Activated CD4-positive, CD25-positive, alpha-beta regulatory T cell (primary cell): ENCODE data around the gene SHOC2.

ENCODE experiments used
- DNase-seq, 4 experiments: peaks; one replicate each; lab custom pipeline; 2025; lab: John Stamatoyannopoulos, UW

SHOC2 gene

DNA sequence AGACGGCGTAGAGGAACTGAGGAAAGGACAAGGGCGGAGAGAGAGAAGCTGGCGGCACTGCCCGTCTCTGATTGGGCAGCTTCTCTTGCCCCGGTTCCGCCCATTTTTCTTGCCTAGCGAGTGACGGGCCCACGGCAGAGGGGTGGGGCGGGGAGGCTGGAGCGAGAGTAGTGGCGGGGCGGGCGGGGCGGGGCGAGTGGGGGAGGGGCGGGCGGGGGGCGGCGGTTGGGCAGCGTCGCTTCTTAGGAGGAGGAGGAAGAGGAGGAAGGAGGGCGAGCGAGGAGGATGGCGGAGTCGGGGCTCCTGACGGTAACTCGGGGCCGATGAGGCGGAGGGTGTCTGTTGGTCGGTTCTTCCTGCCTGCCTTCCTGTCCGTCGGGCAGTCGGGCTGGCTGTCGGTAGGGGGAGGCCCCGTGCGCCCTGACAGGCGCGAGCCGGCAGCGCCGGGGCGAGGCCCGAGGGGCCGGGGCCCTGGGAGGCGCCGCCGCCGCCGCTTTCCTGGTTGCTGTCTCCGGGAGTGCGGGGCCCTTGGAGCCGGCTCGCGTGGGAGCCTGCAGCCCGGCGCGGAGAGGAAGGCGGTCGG, at the start of gene SHOC2:
SHOC2 (plus strand) TSS at position 256 of the 583 bp plus-strand sequence. CDS start 44,755 bp downstream, outside the sequence.
- DNase-seq, result peak; percentile 90 to 98 (median 96)

DNA sequence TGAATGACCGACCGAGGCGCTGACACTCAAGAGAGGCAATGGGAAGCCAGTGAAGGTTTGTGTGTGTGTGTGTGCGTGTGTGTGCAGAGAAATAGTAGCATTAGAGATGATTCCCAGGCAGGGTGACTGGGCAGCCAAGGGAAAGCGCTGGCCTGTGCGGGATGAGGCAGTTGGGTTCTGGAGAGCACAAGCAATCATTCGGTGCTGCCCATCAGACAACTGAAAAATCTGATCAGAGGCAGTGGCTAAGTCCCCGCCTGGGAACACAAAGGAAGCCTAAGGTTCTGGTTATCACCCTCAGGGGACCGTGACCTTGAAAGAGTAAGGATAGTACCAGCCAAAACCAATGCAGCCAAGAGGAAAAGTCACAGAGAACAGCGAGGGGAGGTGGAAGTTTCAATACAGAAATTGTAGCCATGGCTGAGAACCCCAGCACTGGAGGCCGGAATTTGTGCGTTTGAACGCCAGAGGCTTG, 48.5 kb upstream of the SHOC2 start:
- DNase-seq, result no peak

GRCh38 chr10:110871298-110872084, 47.9 kb upstream of the SHOC2 start, which contains the start of gene PDCD4:
Gene PDCD4, plus strand, starts transcription at chr10:110871928. Its CDS starts 4,100 bp downstream, at chr10:110876028.
- DNase-seq, result peak; percentile 72 to 90 (median 80)

- peak; percentile 50 to 64 (median 62) for DNase-seq
Measured at GRCh38 chr10:110872145-110872983, 47.0 kb upstream of the SHOC2 start.

DNA sequence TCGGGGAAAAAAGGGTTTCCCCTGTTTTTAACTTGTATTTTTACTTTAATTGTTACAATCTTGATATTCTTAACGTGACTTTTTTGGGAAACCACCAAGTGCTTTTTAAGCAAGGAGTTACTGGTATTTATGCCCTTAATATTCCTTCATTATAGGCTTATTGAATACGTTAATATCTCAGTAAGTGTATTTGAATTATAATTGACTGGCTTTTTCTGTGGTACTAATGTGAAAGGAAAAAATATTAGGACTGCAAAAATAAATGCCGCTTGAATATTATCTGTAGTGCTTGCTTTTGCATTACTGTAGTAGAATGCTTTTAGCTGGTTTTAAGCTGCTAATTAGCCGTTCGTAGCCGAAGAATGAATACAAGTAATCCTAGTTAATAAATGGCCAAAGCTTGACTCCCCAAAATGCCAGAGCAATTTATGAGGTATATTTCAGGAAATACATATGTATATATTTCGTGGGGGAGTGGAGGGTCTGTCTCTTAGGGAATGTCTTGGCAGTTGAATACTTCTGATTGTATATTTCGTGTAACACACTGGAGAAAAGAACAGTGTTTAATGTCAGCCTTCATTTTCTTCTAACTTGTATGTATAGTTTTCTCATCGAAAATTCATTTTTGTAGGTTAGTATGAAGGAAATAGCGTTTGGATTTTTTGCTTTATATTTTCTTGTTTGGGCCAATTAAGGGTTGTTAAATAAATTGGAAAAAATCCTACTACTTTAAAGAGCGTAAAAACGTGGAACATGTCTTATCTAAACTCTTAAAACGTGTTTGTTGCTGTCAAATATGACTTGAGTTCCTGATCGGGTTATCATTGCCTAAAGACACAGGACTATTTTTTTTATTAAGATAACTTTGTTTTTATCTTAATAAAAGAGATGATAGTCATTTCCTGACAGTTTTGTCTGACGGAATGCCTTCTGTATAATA, 46.1 kb upstream of the SHOC2 start:
- DNase-seq, result no peak

GRCh38 chr10:110873951-110874350, 45.5 kb upstream of the SHOC2 start:
- no peak for DNase-seq

- DNase-seq, result no peak
Measured at GRCh38 chr10:110876000-110876399, 43.4 kb upstream of the SHOC2 start.

DNA sequence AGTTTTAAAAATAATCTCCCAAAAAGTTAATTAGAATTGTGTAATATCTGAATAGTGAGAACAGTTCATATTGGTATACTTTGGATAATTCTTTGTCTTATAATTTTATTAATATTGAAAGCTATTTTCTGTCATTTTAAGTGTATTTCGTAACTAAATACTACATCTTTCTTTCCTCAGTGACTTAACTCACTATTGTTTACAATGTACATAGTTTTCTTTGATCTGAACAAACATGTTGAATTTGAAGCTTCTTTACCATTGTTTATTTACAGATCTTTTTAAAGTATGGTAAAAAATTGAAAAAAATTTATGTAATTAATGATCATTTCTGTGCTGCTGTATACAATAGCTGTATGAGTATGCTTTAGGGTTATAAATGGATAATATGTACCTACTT, 42.6 kb upstream of the SHOC2 start:
- no peak for DNase-seq

- DNase-seq, result no peak
Measured at GRCh38 chr10:110880012-110880411, 39.4 kb upstream of the SHOC2 start.

- no peak for DNase-seq
Measured at GRCh38 chr10:110881247-110881646, 38.2 kb upstream of the SHOC2 start.

- DNase-seq, result no peak
Measured at GRCh38 chr10:110881905-110882304, 37.5 kb upstream of the SHOC2 start.

DNA sequence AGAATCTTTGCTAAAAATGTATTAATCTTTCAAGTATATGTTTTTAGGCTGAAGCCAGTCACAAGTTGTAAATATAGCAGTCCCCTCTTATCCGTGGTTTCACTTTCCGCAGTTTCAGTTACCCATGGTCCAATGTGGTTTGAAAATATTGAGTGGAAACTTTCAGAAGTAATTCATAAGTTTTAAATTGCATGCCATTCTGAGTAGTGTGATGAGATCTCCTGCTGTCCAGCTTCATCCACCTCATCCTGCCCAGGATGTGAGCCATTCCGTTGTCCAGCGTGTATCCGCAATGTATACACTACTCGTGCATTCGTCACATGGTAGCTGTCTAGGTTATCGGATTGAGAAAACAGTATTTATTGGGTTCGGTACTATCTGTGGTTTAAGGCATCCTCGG, 35.5 kb upstream of the SHOC2 start:
- no peak for DNase-seq

GRCh38 chr10:110885932-110886674, 33.3 kb upstream of the SHOC2 start:
- no peak for DNase-seq

GRCh38 chr10:110887560-110887959, 31.8 kb upstream of the SHOC2 start:
- no peak for DNase-seq

- no peak for DNase-seq
Measured at GRCh38 chr10:110892602-110893288, 26.7 kb upstream of the SHOC2 start.

DNA sequence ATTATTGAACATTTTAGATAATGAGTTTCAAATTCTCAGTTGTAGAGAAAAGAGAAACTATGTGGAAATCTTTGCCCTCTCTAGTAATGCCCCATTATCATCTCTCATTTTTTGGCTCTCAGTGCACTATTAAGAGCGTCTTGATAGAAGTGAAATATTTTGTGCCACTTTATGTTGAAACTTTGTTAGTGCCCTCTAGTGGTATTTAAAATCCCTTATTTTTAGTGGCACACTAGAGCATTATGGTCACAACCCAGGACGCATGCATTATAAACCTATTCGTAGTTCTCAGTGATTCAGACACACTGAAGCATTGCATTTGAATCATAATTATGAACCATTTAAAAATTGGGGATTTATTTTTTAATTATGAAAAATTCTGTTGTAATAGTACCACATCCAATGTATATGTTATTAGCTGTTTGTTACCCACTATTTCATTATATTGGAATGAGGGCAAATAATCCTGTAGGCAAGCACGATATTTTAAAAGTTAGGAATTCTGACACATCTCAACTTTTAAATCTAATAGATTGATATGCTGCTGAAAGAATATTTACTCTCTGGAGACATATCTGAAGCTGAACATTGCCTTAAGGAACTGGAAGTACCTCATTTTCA, 25.7 kb upstream of the SHOC2 start:
- no peak for DNase-seq

GRCh38 chr10:110897184-110897583, 22.2 kb upstream of the SHOC2 start:
- DNase-seq, result no peak

DNA sequence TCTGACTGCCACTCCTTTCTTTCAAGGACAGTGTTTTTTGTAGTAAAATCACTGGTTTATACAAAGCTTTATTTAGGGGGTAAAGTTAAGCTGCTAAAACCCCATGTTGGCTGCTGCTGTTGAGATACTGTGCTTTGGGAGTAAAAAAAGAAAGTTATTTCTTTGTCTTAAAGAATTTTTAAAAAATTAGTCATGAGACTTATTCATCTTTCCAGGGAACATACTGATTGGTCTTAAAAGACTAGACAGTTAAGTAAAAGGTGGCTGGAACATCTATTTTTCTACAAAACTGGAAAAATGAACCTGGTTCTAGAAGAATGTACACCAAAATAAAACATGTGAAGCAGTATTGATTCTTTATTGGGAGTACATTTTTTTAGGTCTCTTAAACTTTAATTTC, 21.0 kb upstream of the SHOC2 start:
- no peak for DNase-seq

- DNase-seq, result no peak
Measured at GRCh38 chr10:110900983-110901382, 18.4 kb upstream of the SHOC2 start.
